ENCODE results near the gene CMIP. TPM values are rescaled to one million over a fixed set of nuclear protein-coding genes. Genes with fewer than 3 reads are reported as not detected.

The CMIP gene
- total RNA-seq, 1 donor from 2014 or later, result 163 TPM

DNA sequence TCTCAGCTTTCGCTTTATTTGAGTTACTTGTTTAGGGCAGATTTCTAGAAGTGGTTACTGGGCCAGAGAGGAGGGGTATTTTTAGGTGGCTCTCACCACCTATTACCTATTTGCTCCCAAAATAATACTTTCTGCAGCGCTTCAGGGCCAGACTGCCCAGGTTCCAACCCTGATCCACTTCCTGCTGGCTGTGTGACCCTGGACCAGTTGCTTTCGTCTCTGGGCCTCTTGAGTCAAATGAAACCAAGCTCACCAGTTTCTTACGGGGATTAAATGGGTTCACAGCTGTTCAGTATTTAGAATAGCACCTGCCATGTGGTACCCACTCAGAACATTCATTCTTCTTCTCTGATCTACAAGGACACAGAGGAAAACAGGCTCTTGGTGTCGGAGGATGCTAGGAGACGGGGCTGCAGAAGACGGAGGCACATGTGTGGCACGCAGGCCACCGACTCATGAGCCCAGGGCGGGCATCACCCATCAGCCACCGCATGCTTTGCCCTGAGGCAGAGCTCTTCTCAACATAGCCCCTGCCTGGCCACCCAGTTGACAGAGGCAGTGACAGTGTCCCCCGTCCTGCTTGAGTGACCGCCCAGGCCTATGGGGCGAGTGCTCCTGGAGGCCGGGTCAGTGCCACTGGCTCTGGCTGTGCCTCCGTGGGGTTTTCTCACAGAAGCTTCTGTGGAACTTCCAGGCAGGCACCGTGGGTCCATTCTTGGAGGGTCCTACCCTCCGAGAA, 185.5 kb downstream of the CMIP start:
- DNase-seq, result no peak
- TF ChIP-seq, protein P1, sequence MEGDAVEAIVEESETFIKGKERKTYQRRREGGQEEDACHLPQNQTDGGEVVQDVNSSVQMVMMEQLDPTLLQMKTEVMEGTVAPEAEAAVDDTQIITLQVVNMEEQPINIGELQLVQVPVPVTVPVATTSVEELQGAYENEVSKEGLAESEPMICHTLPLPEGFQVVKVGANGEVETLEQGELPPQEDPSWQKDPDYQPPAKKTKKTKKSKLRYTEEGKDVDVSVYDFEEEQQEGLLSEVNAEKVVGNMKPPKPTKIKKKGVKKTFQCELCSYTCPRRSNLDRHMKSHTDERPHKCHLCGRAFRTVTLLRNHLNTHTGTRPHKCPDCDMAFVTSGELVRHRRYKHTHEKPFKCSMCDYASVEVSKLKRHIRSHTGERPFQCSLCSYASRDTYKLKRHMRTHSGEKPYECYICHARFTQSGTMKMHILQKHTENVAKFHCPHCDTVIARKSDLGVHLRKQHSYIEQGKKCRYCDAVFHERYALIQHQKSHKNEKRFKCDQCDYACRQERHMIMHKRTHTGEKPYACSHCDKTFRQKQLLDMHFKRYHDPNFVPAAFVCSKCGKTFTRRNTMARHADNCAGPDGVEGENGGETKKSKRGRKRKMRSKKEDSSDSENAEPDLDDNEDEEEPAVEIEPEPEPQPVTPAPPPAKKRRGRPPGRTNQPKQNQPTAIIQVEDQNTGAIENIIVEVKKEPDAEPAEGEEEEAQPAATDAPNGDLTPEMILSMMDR (IDR thresholded peaks at IDR 0.05; ENCODE audit: partially characterized antibody, unreplicated experiment), result no peak
- Mint-ChIP-seq H3K9me3 (ENCODE audit: unreplicated experiment) (peaks cover 13% of the 10 kb centered on the region), H3K27ac (ENCODE audit: unreplicated experiment) (peak overlapping the region; percentile 77), H3K4me3 (ENCODE audit: unreplicated experiment) (no peak overlapping the region), H3K4me1 (ENCODE audit: low read depth, unreplicated experiment) (peaks cover 40% of the 10 kb centered on the region), H3K27me3 (ENCODE audit: unreplicated experiment) (peaks cover 11% of the 10 kb centered on the region), H3K36me3 (ENCODE audit: unreplicated experiment) (no peaks in the 10 kb centered on the region)

DNA sequence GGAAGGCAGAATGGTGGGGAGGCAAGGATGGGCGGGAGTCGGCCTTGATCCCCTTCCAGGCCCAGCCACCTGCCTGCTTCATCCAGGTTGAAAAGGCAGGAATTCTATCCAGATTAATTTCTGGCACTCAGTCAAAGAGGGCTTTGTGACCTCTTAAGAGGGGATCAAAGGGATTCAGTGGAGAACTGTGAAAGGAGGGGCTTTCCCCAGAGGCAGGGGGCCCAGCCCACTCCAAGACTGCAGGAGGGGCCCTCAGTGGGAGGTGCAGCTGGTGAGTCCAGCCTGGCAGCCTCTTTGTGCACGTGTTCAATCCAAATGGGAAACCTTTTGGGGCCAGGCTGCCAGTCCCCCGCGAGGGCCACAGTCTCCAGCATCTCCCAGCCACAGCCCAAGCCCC, 186.0 kb downstream of the CMIP start:
- peak overlapping the region; percentile 76 for H3K27ac Mint-ChIP-seq (ENCODE audit: unreplicated experiment)
- H3K4me1 Mint-ChIP-seq (ENCODE audit: low read depth, unreplicated experiment), result peaks cover 44% of the 10 kb centered on the region

DNA sequence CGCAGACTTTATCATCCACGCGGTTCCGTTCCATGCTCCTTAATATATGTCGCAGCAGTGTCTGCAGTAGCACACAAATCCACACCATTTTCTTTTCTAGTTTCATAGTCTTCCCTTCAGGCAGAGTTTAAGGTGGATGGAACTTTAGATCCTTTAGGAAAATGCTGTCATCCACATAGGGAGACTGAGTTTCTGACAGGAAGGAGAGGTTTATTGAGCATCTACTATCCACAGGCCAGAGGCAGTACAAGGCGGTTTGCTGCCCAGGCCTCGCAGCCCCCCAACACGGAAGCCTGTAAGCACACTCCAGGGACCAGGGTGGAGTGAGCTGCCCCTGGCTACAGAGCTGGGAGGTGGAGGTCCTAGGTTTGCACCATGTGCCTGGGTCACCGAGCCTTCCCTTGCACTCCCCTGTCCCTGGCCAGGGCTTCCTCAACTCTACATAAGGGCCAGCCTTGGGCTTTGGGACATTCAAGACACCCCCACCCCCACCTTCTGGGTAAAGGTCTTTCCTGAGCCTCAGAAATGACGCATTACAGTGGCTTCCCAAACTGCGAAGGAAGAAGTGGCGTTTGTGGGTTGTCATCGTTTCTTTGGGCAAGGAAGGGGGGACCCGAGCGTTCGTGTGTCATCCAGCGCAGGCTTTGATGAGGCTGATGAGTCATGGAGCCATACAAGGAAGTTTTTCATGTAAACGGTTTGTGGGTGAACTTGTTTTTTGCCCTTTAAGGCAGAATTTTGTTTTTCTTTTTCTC, 188.0 kb downstream of the CMIP start:
- H3K4me1 Mint-ChIP-seq (ENCODE audit: low read depth, unreplicated experiment), result peaks cover 57% of the 10 kb centered on the region
- H3K4me3 Mint-ChIP-seq (ENCODE audit: unreplicated experiment), result no peak overlapping the region
- DNase-seq, result no peak
- H3K36me3 Mint-ChIP-seq (ENCODE audit: unreplicated experiment), result no peaks in the 10 kb centered on the region
- peaks cover 24% of the 10 kb centered on the region for H3K27me3 Mint-ChIP-seq (ENCODE audit: unreplicated experiment)
- H3K9me3 Mint-ChIP-seq (ENCODE audit: unreplicated experiment), result peaks cover 21% of the 10 kb centered on the region
- no peak overlapping the region for H3K27ac Mint-ChIP-seq (ENCODE audit: unreplicated experiment)
- TF ChIP-seq, protein P1 (IDR thresholded peaks at IDR 0.05; ENCODE audit: partially characterized antibody, unreplicated experiment), result no peak

More for the DNA sequence above, 186.0 kb downstream of the CMIP start:
- Mint-ChIP-seq H3K9me3 (ENCODE audit: unreplicated experiment) (peaks cover 19% of the 10 kb centered on the region), H3K27me3 (ENCODE audit: unreplicated experiment) (peaks cover 17% of the 10 kb centered on the region), H3K4me3 (ENCODE audit: unreplicated experiment) (no peak overlapping the region), H3K36me3 (ENCODE audit: unreplicated experiment) (no peaks in the 10 kb centered on the region)
- no peak for DNase-seq
- TF ChIP-seq, protein P1 (IDR thresholded peaks at IDR 0.05; ENCODE audit: partially characterized antibody, unreplicated experiment), result no peak

DNA sequence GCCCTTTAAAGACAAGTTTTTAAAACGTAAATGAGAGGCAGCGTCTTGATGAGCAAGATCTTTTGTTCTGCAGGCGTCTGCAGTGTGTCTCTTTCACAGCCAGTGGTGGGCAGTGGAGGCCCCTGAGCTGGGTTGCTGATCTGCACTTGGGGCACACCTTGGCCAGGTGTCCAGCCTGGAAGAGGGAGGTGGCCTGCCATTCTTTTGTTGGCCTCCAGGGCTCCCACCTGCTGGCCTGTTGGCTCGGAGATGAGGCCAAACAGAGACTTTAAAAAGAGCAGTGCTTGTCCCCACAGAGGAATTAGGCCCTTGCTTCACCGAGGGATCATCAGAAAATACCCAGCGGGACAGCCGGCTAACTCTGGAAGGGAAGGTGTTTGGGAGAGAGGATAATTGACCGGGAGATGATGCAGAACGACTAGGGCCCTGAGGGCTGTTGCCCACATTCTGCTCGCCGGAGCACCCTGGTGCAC, 188.6 kb downstream of the CMIP start:
- DNase-seq, result no peak
- H3K36me3 Mint-ChIP-seq (ENCODE audit: unreplicated experiment), result no peaks in the 10 kb centered on the region
- H3K27me3 Mint-ChIP-seq (ENCODE audit: unreplicated experiment), result peaks cover 23% of the 10 kb centered on the region
- H3K9me3 Mint-ChIP-seq (ENCODE audit: unreplicated experiment), result peaks cover 20% of the 10 kb centered on the region
- TF ChIP-seq, protein P1 (IDR thresholded peaks at IDR 0.05; ENCODE audit: partially characterized antibody, unreplicated experiment), result peak; percentile 44
- no peak overlapping the region for H3K4me3 Mint-ChIP-seq (ENCODE audit: unreplicated experiment)
- peaks cover 62% of the 10 kb centered on the region for H3K4me1 Mint-ChIP-seq (ENCODE audit: low read depth, unreplicated experiment)
- H3K27ac Mint-ChIP-seq (ENCODE audit: unreplicated experiment), result no peak overlapping the region

All from glutamatergic neuron (in vitro differentiated cells).